Measurements from ENCODE around the gene SLC30A1.

GRCh38 chr1:211603191-211603701, 24.3 kb upstream of the SLC30A1 start:
- TF ChIP-seq FOXP2 (optimal IDR thresholded peaks at IDR 0.05; ENCODE audit: control extremely low read depth, extremely low read length, insufficient read depth) (no peak), EZH2 (IDR thresholded peaks at IDR 0.05) (no peak)
